Astrocyte (in vitro differentiated cells and primary cell): ENCODE data around the gene ZNF681. TPM values are rescaled to one million over a fixed set of nuclear protein-coding genes. Genes with fewer than 3 reads are reported as not detected.

Experiments
- DNase-seq: peaks from one replicate; pipeline ENCODE4 v3.0.0-alpha.2; 2010; ENCODE audit warnings: low read depth
- FAIRE-seq: peaks from 2 replicates; lab custom pipeline; 2011; peaks lifted over from hg19 to GRCh38; lab: Jason Lieb, UNC
- H2AFZ ChIP-seq: 2 replicates; pipeline ENCODE4 v1.6.0; 2012; ENCODE audit warnings: low read depth, low read length, inconsistent platforms
- H3K27ac ChIP-seq: 2 replicates; pipeline ENCODE4 v1.5.1; 2011; ENCODE audit warnings: low read depth, low read length, inconsistent platforms
- H3K27me3 ChIP-seq: 2 replicates; pipeline ENCODE4 v1.6.0; 2011; ENCODE audit warnings: low read length, inconsistent platforms; ENCODE audit not compliant: insufficient read depth
- H3K36me3 ChIP-seq: 2 replicates; pipeline ENCODE4 v1.5.1; 2011; ENCODE audit warnings: low read length, inconsistent platforms; ENCODE audit not compliant: insufficient read depth
- H3K4me1 ChIP-seq: 2 replicates; pipeline ENCODE4 v1.5.1; 2011; ENCODE audit warnings: low read length, inconsistent platforms; ENCODE audit not compliant: insufficient read depth
- H3K4me2 ChIP-seq: 2 replicates; pipeline ENCODE4 v1.6.0; 2012; ENCODE audit warnings: low read length, inconsistent platforms
- H3K4me3 ChIP-seq: 2 replicates; pipeline ENCODE4 v1.5.1; 2011; ENCODE audit warnings: low read depth, mild to moderate bottlenecking, low read length, inconsistent platforms; ENCODE audit not compliant: insufficient read depth
- H3K79me2 ChIP-seq: 2 replicates; pipeline ENCODE4 v1.6.0; 2012; ENCODE audit warnings: mild to moderate bottlenecking, low read length, inconsistent platforms; ENCODE audit not compliant: insufficient read depth
- H3K9ac ChIP-seq: 2 replicates; pipeline ENCODE4 v1.6.0; 2012; ENCODE audit warnings: mild to moderate bottlenecking, low read length, inconsistent platforms
- H3K9me3 ChIP-seq: 2 replicates; pipeline ENCODE4 v1.5.1; 2012; ENCODE audit warnings: low read depth, mild to moderate bottlenecking, low read length, inconsistent platforms; ENCODE audit not compliant: insufficient read depth
- H4K20me1 ChIP-seq: 2 replicates; pipeline ENCODE4 v1.6.0; 2012; ENCODE audit warnings: low read length, inconsistent platforms; ENCODE audit not compliant: insufficient read depth
- H3K27ac Mint-ChIP-seq: one replicate; pipeline ENCODE4 v1.8.0; 2021; ENCODE audit warnings: mild to moderate bottlenecking, mixed read lengths; ENCODE audit not compliant: unreplicated experiment
- H3K27me3 Mint-ChIP-seq: one replicate; pipeline ENCODE4 v1.8.0; 2021; ENCODE audit warnings: low read depth, mixed read lengths; ENCODE audit not compliant: unreplicated experiment
- H3K36me3 Mint-ChIP-seq: one replicate; pipeline ENCODE4 v1.8.0; 2021; ENCODE audit warnings: low read depth, mixed read lengths; ENCODE audit not compliant: unreplicated experiment
- H3K4me1 Mint-ChIP-seq: one replicate; pipeline ENCODE4 v1.8.0; 2021; ENCODE audit warnings: low read depth, mixed read lengths; ENCODE audit not compliant: unreplicated experiment
- H3K4me3 Mint-ChIP-seq: one replicate; pipeline ENCODE4 v1.8.0; 2021; ENCODE audit warnings: mild to moderate bottlenecking, moderate library complexity, mixed read lengths; ENCODE audit not compliant: unreplicated experiment
- H3K9me3 Mint-ChIP-seq: one replicate; pipeline ENCODE4 v1.8.0; 2021; ENCODE audit warnings: mild to moderate bottlenecking, mixed read lengths; ENCODE audit not compliant: unreplicated experiment
- CTCF ChIP-seq: IDR thresholded peaks from 2 replicates; pipeline ENCODE4 v1.5.1; 2011; ENCODE audit warnings: low read depth, mild to moderate bottlenecking, inconsistent platforms, low read length, moderate library complexity; ENCODE audit not compliant: insufficient read depth
- EZH2 ChIP-seq: IDR thresholded peaks from 2 replicates; pipeline ENCODE4 v1.6.1; 2012; ENCODE audit warnings: mild to moderate bottlenecking, low read length, inconsistent platforms; ENCODE audit not compliant: insufficient read depth
- total RNA-seq: library from RNA; stranded (reverse); gene quantifications from 2 replicates; pipeline ENCODE4 v1.2.1, GENCODE V29; 2021

The ZNF681 gene
- total RNA-seq, 1 donor from 2014 or later, result 3.1 TPM

DNA sequence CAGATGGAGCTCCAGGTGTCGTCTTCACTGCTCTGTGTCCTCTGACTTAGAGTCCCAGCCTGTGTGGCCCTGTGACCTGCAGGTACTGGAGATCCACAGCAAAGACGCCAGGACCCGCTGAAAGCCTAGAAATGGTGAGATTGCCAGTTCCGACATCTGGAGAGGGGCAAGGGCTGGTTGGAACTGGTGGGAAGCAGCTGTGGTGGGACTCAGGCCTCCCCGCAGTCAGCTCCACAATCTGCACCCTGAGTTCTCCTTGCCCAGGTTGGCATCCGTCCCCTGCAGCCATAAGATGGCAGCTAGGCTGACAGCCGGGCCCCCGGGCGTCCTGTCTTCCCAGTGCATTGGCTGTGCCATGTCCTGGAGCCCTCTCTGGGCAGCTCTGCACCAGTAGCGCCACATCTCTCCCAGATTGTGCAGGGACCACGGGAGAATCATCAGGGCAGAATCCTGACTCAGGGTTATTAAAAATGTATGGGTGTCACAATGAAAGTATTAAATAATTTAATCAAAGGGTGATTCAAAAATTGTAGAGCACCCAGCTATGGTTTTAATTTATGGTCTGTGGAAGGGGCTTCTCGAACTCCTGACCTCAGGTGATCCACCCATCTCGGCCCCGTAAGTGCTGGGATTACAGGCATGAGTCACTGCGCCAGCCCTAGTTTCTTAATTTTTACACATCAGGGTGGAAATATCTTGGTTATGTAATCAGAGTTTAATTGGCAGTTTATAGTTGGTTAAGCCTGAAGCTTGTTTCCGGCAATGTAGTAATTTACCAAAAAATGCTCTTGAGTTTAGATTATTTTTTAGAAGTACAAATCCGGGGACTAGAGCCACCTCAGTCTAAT lies 32.2 kb upstream of the ZNF681 start:
- H3K4me3 Mint-ChIP-seq, result no peak overlapping the region
- H3K9me3 ChIP-seq, result no peaks in the 10 kb centered on the region
- H3K79me2 ChIP-seq, result no peaks in the 10 kb centered on the region
- no peaks in the 10 kb centered on the region for H3K36me3 ChIP-seq
- H3K9ac ChIP-seq, result no peak overlapping the region
- DNase-seq, result no peak
- no peaks in the 10 kb centered on the region for H4K20me1 ChIP-seq
- H2AFZ ChIP-seq, result no peak overlapping the region
- no peak overlapping the region for H3K4me3 ChIP-seq
- H3K4me1 ChIP-seq, result no peaks in the 10 kb centered on the region
- H3K36me3 Mint-ChIP-seq, result peaks cover 4% of the 10 kb centered on the region
- H3K27me3 ChIP-seq, result no peaks in the 10 kb centered on the region
- H3K27ac ChIP-seq, result no peak overlapping the region
- FAIRE-seq, result no peak
- H3K4me1 Mint-ChIP-seq, result no peaks in the 10 kb centered on the region
- no peaks in the 10 kb centered on the region for H3K27me3 Mint-ChIP-seq
- H3K4me2 ChIP-seq, result no peak overlapping the region
- no peak overlapping the region for H3K27ac Mint-ChIP-seq
- peaks cover 5% of the 10 kb centered on the region for H3K9me3 Mint-ChIP-seq
- no peak for TF ChIP-seq EZH2
- TF ChIP-seq CTCF, result no peak

- Histone ChIP-seq H3K79me2 (no peaks in the 10 kb centered on the region), H3K27me3 (no peaks in the 10 kb centered on the region), H3K4me2 (no peak overlapping the region), H2AFZ (no peak overlapping the region), H3K4me3 (no peak overlapping the region), H3K36me3 (no peaks in the 10 kb centered on the region), H3K27ac (no peak overlapping the region), H4K20me1 (no peaks in the 10 kb centered on the region), H3K9me3 (no peaks in the 10 kb centered on the region), H3K9ac (no peak overlapping the region), H3K4me1 (no peaks in the 10 kb centered on the region)
- H3K27ac Mint-ChIP-seq, result no peak overlapping the region
- no peak for DNase-seq
- H3K36me3 Mint-ChIP-seq, result peaks cover 8% of the 10 kb centered on the region
- H3K4me1 Mint-ChIP-seq, result no peaks in the 10 kb centered on the region
- no peaks in the 10 kb centered on the region for H3K9me3 Mint-ChIP-seq
- H3K4me3 Mint-ChIP-seq, result no peak overlapping the region
- no peaks in the 10 kb centered on the region for H3K27me3 Mint-ChIP-seq
- TF ChIP-seq CTCF (no peak), EZH2 (no peak)
- no peak for FAIRE-seq
Observed at GRCh38 chr19:23789246-23789645, 30.6 kb upstream of the ZNF681 start.

DNA sequence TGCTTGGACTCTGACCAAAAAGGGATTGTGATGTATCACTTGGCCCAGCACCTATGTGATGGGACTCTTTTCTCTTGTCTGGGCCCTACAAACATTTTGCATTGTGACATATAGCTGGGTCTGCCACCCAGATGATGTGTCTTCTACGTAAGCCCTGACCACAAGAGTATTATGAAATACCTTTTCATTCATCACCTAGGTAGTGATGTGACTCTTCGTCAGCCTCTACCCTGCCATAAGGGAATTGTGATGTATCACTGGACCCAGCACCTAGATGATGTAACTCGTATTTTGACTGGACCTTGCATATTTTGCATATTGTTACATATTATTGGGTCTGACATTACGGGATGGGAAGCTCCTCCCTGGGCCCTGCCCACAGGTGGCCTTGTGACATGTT lies 29.7 kb upstream of the ZNF681 start:
- no peaks in the 10 kb centered on the region for H3K27me3 ChIP-seq
- H3K79me2 ChIP-seq, result no peaks in the 10 kb centered on the region
- no peak overlapping the region for H3K4me2 ChIP-seq
- no peak for FAIRE-seq
- H3K4me3 ChIP-seq, result no peak overlapping the region
- no peak for DNase-seq
- no peaks in the 10 kb centered on the region for H3K4me1 Mint-ChIP-seq
- H4K20me1 ChIP-seq, result no peaks in the 10 kb centered on the region
- no peaks in the 10 kb centered on the region for H3K4me1 ChIP-seq
- no peak overlapping the region for H2AFZ ChIP-seq
- no peaks in the 10 kb centered on the region for H3K9me3 ChIP-seq
- peaks cover 15% of the 10 kb centered on the region for H3K36me3 Mint-ChIP-seq
- no peak overlapping the region for H3K4me3 Mint-ChIP-seq
- no peak overlapping the region for H3K27ac ChIP-seq
- no peak overlapping the region for H3K27ac Mint-ChIP-seq
- no peaks in the 10 kb centered on the region for H3K36me3 ChIP-seq
- H3K9me3 Mint-ChIP-seq, result peaks cover 5% of the 10 kb centered on the region
- no peak for TF ChIP-seq CTCF
- no peak for TF ChIP-seq EZH2
- H3K27me3 Mint-ChIP-seq, result no peaks in the 10 kb centered on the region
- no peak overlapping the region for H3K9ac ChIP-seq
